CD4-positive, alpha-beta T cell treated with Interleukin-21 for 1 hour (primary cell): Measurements from ENCODE around the gene SCN8A.

Experiments
- DNase-seq: peaks from one replicate; pipeline ENCODE4 v3.0.0-alpha.2; 2020

The SCN8A gene

GRCh38 chr12:51675071-51675803, 84.2 kb downstream of the SCN8A start:
- no peak for DNase-seq

GRCh38 chr12:51676875-51677274, 85.8 kb downstream of the SCN8A start:
- no peak for DNase-seq

GRCh38 chr12:51677284-51677968, 86.4 kb downstream of the SCN8A start:
- DNase-seq, result no peak

- DNase-seq, result peak; percentile 38
These were observed 87.2 kb downstream of the SCN8A start for GRCh38 chr12:51678086-51678724.

GRCh38 chr12:51682981-51683380, 91.9 kb downstream of the SCN8A start:
- DNase-seq, result no peak

GRCh38 chr12:51683763-51684357, 92.8 kb downstream of the SCN8A start:
- DNase-seq, result no peak

- DNase-seq, result no peak
These were observed 95.7 kb downstream of the SCN8A start for GRCh38 chr12:51686727-51687126.

- DNase-seq, result no peak
These were observed 96.1 kb downstream of the SCN8A start for GRCh38 chr12:51687177-51687576.

- DNase-seq, result no peak
These were observed 96.6 kb downstream of the SCN8A start for GRCh38 chr12:51687614-51688013.

- no peak for DNase-seq
These were observed 99.0 kb downstream of the SCN8A start for GRCh38 chr12:51689983-51690382.

- no peak for DNase-seq
These were observed 101.0 kb downstream of the SCN8A start for GRCh38 chr12:51692016-51692415.

GRCh38 chr12:51693569-51693968, 102.5 kb downstream of the SCN8A start:
- no peak for DNase-seq

GRCh38 chr12:51694146-51694545, 103.1 kb downstream of the SCN8A start:
- DNase-seq, result no peak

GRCh38 chr12:51695241-51696010, 104.4 kb downstream of the SCN8A start:
- no peak for DNase-seq

- no peak for DNase-seq
These were observed 108.2 kb downstream of the SCN8A start for GRCh38 chr12:51699219-51699618.

- no peak for DNase-seq
These were observed 109.9 kb downstream of the SCN8A start for GRCh38 chr12:51700887-51701286.

GRCh38 chr12:51702587-51702986, 111.6 kb downstream of the SCN8A start:
- no peak for DNase-seq

- DNase-seq, result no peak
These were observed 114.4 kb downstream of the SCN8A start for GRCh38 chr12:51705450-51705849.

- no peak for DNase-seq
These were observed 115.2 kb downstream of the SCN8A start for GRCh38 chr12:51706206-51706605.

- DNase-seq, result no peak
These were observed 123.6 kb downstream of the SCN8A start for GRCh38 chr12:51714666-51715065.

- no peak for DNase-seq
These were observed 126.4 kb downstream of the SCN8A start for GRCh38 chr12:51717326-51717925.

GRCh38 chr12:51721282-51721940, 130.4 kb downstream of the SCN8A start:
- peak; percentile 9 for DNase-seq
